Stimulated activated CD8-positive, alpha-beta memory T cell treated with anti-CD3 and anti-CD28 coated beads, Interleukin-15, amount 100 ng/mL, for 24 hours (primary cell): Measurements from ENCODE around the gene CA5A.
A peak's percentile ranks its signal among the peaks of the same experiment; 100 is the strongest.
"Not testable (repeated sequence)": the region's sequence is repeated elsewhere in the genome, so short reads cannot be mapped to it uniquely, and the experiment has no call there.

Experiments used
- DNase-seq: peaks from one replicate; pipeline ENCODE4 v3.0.0-alpha.2; 2020; ENCODE audit warnings: low read depth

CA5A gene

GRCh38 chr16:87922250-87922871 lies 14.0 kb downstream of the CA5A start:
- DNase-seq = no peak

DNA sequence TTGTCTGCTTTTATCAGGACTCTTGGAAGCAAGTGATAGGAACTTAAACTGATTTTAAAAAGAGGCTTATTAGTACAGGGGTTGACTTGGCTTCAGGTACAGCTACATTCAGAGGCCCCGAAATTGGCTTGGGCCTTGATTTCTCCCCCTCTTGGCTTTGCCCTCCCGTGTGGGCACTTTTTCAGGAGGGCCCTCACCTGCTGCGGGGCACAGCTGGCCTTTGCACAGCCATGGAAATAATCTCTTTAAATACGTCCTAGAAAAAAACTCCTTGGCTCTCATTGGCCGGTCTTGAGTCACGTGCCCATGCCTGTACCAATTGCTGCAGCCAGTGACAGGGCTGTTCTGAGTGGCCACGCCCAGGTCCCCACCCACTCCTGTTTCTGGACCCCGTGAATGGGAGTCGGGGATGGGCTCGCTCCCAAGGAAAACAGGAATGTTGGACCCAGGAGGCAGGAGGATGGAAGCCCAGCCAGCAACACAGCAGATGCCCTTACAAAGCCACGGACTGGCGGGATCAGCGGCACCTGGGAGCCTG lies 15.0 kb downstream of the CA5A start:
- no peak for DNase-seq

DNA sequence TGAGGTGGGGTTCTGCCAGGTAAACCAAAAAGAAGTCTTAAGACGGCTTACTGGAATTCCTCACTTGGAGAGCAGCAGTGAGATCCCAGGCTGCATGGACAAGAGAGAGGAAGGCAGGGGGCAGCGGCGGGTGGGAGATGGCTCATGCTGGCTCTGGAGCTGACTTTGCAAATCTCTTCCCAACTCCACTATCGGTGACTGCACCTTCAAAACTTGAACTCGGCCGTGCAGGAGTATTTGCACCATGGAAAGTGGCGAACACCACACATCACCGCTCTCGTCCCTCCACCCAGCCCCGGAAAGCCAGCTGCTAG lies 16.7 kb downstream of the CA5A start:
- DNase-seq = no peak

DNA sequence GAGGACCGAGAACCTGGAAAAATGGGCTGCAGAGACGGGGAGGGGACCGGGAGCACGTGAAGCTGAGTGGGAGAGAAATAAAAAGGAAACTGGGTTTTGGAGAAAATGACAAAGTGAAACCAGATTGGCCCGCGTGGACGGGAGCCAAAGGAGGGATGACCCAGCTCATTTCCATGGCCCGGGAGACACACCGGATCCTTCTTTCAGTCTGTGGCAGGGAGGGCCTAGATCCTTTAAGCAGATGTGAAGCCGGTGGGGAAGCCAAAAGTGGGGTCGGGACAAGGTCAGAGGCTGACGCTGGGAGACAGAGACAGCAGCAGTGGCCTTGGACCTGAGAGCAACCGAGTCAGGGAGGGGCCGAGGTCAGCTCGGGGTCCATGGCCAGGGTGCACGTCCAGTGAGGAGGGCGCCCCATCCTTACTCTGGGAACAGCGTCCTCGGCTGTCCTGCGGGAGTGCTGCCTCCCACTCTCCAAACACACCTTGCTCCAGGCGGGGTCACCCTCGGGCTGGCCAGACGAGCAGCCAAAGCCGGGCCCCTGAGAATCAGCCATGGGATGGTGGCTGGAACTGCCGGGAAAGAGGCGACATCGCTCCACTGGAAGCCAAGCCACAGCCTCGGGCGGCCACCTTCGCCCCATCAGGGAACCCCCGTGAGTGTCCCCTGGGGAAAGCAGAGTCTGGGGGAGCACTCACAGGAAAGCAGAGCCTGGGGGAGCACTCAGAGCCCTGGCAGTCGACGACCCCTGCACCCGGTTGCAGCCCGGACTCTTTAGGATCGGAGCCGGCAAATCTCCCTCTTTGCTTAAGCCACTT lies 17.3 kb downstream of the CA5A start:
- DNase-seq = no peak

DNA sequence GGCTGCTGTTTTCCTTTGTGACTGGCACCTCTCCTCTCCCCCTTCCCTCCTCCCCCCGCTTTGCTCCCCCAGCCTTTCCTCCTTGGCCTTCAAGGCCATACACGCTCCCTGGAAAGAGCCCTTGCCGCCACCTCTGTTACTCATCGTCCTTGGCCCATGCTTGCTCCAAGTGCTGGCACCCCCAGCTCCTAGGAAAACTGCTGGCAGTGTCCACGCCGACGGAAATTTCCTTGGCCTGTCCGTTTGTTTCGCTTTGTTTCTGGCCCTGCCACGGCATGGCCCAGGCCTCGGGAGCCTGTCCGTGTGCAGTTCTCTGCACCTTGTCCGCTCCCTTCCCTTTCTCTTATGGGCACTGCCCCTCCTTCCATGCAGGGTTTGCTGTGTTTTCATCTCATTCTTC lies 18.0 kb downstream of the CA5A start:
- DNase-seq = no peak

DNA sequence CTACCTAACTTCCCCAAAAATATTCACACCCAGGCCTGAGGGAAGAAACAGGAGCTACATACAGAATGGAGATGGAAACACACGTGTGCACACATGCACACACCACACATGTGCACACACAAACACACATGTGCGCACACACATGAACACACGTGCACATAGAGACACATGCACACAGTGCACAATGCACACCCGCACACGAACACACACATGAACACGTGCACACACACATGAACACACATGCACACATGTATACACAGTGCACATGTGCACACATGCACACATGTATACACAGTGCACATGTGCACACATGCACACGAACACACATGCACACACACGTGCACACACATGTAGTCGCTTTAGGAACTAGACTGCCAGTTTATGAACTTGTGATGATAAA lies 18.8 kb downstream of the CA5A start:
- DNase-seq = no peak

GRCh38 chr16:87914812-87915211 lies 21.5 kb downstream of the CA5A start:
- no peak for DNase-seq

DNA sequence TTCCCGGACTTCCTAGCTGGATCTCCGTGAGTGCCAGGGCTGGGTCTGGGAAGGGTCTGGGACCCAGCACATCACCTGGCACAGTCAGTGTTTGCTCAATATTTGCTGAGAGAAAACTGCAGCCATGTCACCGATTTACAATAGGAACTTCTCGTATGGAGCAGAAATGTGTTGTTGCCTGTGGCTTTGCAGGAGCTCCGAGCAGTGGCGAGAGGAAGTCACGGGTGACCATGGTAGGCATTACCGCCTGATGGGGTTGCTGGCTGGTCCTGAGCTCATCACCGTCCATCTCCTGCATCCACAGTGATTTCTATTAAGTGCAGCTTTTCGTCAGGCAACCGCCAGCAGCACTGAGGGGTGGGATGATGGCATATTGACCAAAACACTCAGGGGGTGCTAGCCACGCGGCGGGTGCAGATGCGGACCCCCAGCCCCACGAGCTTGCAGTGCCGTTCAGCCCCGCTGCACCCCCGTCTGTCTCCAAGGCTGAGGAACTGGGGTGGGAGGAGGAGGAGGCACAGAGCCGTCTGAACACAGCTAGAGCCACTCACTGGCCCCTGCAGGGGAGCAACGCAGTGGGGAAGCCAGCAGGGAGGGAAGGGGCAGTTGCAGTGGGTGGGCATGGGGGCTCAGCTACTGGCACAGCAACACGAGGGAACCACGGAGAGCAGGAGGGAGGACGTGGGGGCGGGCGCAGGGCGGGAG lies 22.2 kb downstream of the CA5A start:
- DNase-seq = not testable (repeated sequence)

- DNase-seq = not testable (repeated sequence)
Measured at GRCh38 chr16:87912691-87913090, 23.6 kb downstream of the CA5A start.

- not testable (repeated sequence) for DNase-seq
Measured at GRCh38 chr16:87911106-87911763, 25.1 kb downstream of the CA5A start.

- peak; percentile 85 for DNase-seq
Measured at GRCh38 chr16:87909203-87909935, 27.0 kb downstream of the CA5A start.

DNA sequence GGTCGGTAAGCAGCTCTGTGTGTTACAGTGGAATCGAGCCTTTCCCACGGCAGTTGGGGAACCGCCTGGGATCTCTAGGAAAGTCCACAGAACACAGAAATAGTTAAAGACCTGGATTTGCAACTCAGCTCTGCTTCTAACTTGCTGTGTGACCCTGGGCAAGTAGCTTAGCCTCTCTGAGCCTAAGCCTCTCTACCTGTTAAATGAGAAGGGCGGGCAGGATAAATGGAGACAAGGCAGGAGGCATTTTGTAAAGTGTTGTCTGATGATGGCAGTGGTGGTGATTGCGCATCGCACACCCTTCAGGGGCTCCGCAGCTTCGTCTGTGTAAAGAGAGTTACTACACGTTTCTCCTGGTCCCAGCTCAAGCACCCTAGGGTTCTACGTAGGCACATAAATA lies 28.2 kb downstream of the CA5A start:
- DNase-seq = not testable (repeated sequence)

DNA sequence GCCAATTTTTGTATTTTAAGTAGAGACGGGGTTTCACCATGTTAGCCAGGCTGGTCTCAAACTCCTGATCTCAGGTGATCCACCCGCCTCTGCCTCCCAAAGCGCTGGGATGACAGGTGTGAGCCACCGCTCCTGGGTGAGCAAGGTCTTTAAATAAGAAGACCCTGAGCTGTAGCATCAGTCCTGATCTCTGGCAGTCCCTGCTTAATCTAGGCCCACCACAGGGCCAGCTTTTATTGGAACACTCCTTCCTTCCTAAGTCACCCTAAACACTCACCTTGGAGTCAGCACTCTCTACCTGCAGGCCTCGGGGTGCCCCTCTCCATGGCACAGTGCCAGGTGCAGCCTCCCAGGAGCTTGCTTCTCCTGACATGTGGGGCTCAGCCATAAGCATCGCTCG lies 30.8 kb downstream of the CA5A start:
- not testable (repeated sequence) for DNase-seq

DNA sequence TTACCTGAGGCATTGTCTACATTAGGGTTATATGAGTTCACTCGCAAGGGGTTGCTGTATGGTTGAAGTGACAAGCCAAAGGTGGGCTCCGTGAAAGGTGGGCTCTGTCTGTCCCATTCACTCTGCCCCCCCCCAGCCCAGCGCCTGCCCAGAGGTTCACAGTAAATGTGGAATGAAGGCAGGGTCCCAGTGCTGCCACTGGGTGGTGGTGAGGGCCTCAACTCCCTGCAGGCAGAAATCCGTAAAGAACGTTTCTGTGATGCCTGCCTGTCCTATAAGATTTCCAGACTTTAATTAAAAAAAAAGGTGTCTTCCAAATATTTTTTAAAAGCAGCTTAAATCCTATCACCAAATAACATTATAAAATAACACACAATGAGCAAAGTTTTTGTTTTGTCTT lies 31.4 kb downstream of the CA5A start:
- DNase-seq = not testable (repeated sequence)

- DNase-seq = not testable (repeated sequence)
Measured at GRCh38 chr16:87900489-87900888, 35.8 kb downstream of the CA5A start.

- DNase-seq = no peak
Measured at GRCh38 chr16:87897521-87898505, 38.5 kb downstream of the CA5A start.

DNA sequence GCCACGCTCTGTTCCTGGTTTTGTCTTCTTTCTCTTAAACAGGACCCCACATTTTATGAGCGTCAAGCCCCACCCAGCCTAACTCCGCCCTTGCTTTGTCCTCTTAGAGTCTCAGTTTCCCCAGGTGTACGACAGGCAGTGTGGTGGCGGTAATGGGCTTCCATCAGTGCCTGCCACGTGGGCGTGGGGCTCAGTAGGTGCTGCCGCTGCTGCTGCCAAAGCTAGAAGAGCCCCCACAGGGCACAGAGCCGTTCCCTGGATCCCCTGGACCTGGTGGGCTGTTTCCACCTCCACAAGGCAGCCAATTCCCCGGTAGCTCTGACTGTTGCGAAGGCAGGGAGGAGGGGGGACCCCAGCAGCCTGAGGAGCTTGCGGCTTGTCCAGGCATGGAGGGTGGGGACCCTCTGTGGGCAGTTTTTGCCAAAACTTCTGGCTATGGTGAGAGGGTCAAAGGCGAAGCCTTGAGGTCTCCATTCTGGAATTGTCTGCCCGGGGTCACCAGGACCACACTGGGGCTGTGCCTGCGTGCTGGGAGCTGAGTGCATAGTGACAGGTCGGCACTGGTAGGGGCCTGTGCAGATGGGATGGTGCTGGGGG lies 39.3 kb downstream of the CA5A start:
- not testable (repeated sequence) for DNase-seq

DNA sequence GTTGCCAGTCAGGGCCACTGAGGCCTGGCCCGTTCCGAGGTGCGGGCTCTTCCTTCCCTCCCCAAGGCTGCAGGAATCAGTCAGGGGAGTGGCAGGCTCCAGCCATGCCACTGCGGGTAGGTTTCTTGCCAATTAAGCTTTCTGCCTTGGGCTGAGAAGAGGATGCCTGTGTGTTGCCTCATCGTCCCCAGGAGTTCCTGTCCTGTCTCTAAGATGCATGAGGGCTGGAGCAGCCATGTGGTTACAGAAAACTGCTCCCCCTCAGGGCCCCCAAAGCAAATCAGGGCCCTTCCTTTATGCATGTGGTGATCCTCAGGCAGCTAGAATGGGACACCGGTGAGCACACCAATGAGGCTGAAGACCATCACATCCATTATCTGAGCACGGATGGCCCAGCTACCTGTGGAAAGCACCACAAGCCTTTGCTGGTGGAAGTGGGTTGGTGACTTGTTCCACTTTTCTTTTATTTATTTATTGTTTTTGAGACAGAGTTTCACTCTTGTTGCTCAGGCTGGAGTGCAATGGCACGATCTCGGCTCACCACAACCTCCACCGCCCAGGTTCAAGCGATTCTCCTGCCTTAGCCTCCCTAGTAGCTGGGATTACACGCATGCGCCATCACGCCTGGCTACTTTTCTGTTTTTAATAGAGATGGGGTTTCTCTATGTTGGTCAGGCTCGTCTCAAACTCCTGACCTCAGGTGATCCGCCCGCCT lies 40.0 kb downstream of the CA5A start:
- DNase-seq = not testable (repeated sequence)

DNA sequence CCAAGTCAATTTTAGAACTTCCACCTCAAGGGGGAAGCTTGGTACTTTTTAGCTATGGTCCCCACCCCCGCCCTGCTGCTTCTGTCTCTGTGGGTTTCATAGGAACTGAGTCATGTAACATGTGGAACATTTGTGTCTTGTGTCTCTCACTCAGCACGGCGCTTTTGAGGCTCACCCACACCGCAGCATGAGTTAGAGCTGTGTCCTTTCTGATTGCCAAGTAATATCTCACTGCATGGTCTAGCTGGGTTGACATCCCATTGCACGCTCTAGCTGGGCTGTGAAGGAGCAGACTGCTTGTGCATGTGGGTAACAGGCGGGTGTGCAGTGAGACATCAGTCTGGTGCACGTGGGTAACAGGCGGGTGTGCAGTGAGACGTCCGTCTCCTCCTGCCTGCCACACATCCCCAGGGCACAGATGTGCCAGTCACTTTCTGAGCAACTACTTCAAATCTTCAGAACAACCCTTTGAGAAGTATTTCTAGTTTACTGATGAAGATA lies 40.6 kb downstream of the CA5A start:
- peak; percentile 45 for DNase-seq
